Esophagus muscularis mucosa (tissue), 4 donors: ENCODE measurements around the gene SLC25A29. TPM values are rescaled to one million over a fixed set of nuclear protein-coding genes. Genes with fewer than 3 reads are reported as not detected.

ENCODE experiments used
- DNase-seq: peaks from one replicate; pipeline ENCODE4 v3.0.0-alpha.2; 2017; ENCODE audit errors: extremely low spot score
- H3K27ac ChIP-seq, 4 donors: fragments of 200-600 bp; sonication (generic); replicated peaks in 1 of 4; 1 replicate in 3 of 4; 2 replicates in 1 of 4; pipeline ENCODE4 v1.5.1; 2016 to 2019; ENCODE audit warnings: mild to moderate bottlenecking in 1 of 4
- H3K27me3 ChIP-seq, 4 donors: fragments of 200-600 bp; sonication (generic); one replicate each; pipeline versions ENCODE4 v1.5.1 to v1.6.0; 2016 to 2019
- H3K36me3 ChIP-seq, 4 donors: fragments of 200-600 bp; sonication (generic); one replicate each; pipeline ENCODE4 v1.5.1; 2016 to 2019
- H3K4me1 ChIP-seq, 4 donors: fragments of 200-600 bp; sonication (generic); one replicate each; pipeline ENCODE4 v1.5.1; 2016 to 2019
- H3K4me3 ChIP-seq, 4 donors: fragments of 200-600 bp; sonication (generic); 1 replicate in 2 of 4; 2 replicates in 2 of 4; pipeline ENCODE4 v1.5.1; 2016 to 2019; ENCODE audit warnings: mild to moderate bottlenecking in 4 of 4, moderate library complexity in 1 of 4
- H3K9me3 ChIP-seq, 4 donors: fragments of 200-600 bp; sonication (generic); 1 replicate in 3 of 4; 2 replicates in 1 of 4; pipeline ENCODE4 v1.5.1; 2016 to 2019
- EP300 ChIP-seq: sonication (generic); formaldehyde crosslinking; IDR thresholded peaks from one replicate; pipeline ENCODE4 v1.6.1; 2017; ENCODE audit warnings: antibody characterized with exemption
- POLR2A ChIP-seq: fragments of 450-650 bp; IDR thresholded peaks from one replicate; pipeline ENCODE4 v1.6.1; 2017; ENCODE audit warnings: antibody characterized with exemption, moderate library complexity, mild to moderate bottlenecking, low read depth
- POLR2AphosphoS5 ChIP-seq, 2 donors: sonication (generic); formaldehyde crosslinking; IDR thresholded peaks; one replicate each; pipeline ENCODE4 v1.6.1; 2017; ENCODE audit warnings: antibody characterized with exemption in 2 of 2
- WGBS: methylation state at CpG from one replicate; pipeline ENCODE4 v1.1.5; 2018; 5-methylcytosine and 5-hydroxymethylcytosine counted together
- intact Hi-C: fragments of 100-400 bp; cut with DNase I; formaldehyde crosslinking; loops from one replicate; pipeline ENCODE4 v1.15.1; 2023
- small RNA-seq, 3 donors: library from RNA; depleted of rRNA; stranded (forward); fragments of <200 nt; gene quantifications; one replicate each; pipeline ENCODE3, GENCODE V24; 2016
- total RNA-seq, 4 donors: library from RNA; depleted of rRNA; stranded (reverse); fragments of >200 nt; gene quantifications; one replicate each; pipeline versions ENCODE4 v1.1.0 to v1.2.1, GENCODE V29; 2016
- TF ChIP-seq, protein P1 (sequence below), 3 experiments: fragments of 200-600 bp in 2 of 3; fragments of 450-650 bp in 1 of 3; sonication (generic) in 2 of 3; IDR thresholded peaks; one replicate each; pipeline ENCODE4 v1.5.1; 2017 to 2019; ENCODE audit warnings: antibody characterized with exemption in 3 of 3, mild to moderate bottlenecking in 2 of 3, moderate library complexity in 1 of 3

The SLC25A29 gene
- total RNA-seq, 4 donors from 2014 or later: 37.4 to 63.0 (median 49.2) TPM

DNA sequence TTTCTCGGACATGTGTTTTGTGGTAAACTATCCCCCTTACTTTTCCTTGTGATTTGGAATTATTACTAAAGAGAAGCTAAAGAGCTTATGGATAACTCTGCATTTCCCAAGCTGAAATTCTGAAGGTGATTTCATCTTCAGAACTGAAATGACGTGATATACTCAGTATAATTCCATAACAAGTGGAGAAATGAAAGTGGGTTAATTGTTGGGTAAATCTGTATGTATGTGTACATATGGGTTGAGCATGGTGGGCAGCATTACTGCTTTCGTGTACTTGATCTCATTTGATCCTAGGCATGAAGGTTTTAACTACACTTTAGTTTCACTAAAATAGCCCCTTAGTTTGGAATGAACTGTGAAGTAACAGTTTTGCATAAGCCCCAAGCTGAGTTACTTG, 63.2 kb downstream of the SLC25A29 start:
- H3K4me1 ChIP-seq: peaks cover 61 to 72% (median 70%) of the 10 kb centered on the region in 4 donors
- intact Hi-C loops: loop anchor here (5.0 kb wide), 1 partner anchor 44 kb away; no protein-coding TSS in a partner anchor
- TF ChIP-seq POLR2AphosphoS5 (IDR thresholded peaks at IDR 0.05): no peak
- no peaks in the 10 kb centered on the region for H3K36me3 ChIP-seq
- 73% methylated on average over 3 of the region's 3 CpGs for WGBS
- DNase-seq: no peak
- no peaks in the 10 kb centered on the region for H3K27me3 ChIP-seq
- no peak overlapping the region for H3K4me3 ChIP-seq
- H3K27ac ChIP-seq: peak overlapping the region; percentile 99 to 100 (median 100)
- no peaks in the 10 kb centered on the region for H3K9me3 ChIP-seq

DNA sequence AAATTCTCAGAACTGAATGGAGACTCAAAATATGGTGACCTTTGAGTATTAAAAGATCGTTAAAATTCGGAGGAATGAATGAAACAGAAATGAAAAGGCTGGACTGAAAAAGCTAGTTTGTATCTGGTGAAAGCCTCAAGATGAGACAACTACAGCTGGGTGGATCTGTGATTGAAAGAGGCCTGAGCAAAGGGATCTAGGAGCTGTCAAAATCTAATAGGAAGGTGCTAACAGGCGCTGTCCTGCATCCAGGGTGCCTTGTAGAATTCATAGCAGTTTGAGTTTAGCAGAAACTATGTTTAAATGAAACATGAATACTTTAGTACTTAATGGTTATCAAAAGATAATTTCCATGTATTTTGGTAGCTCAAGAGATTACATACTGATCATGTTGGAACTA, 65.0 kb downstream of the SLC25A29 start:
- Histone ChIP-seq H3K36me3 (no peaks in the 10 kb centered on the region), H3K27me3 (no peaks in the 10 kb centered on the region), H3K4me1 (peaks cover 56 to 69% (median 68%) of the 10 kb centered on the region in 4 donors), H3K27ac (peak overlapping the region; percentile 99 to 100 (median 100)), H3K4me3 (peak overlapping the region; percentile 77 to 100 (median 92)), H3K9me3 (no peaks in the 10 kb centered on the region)
- TF ChIP-seq, protein P1, sequence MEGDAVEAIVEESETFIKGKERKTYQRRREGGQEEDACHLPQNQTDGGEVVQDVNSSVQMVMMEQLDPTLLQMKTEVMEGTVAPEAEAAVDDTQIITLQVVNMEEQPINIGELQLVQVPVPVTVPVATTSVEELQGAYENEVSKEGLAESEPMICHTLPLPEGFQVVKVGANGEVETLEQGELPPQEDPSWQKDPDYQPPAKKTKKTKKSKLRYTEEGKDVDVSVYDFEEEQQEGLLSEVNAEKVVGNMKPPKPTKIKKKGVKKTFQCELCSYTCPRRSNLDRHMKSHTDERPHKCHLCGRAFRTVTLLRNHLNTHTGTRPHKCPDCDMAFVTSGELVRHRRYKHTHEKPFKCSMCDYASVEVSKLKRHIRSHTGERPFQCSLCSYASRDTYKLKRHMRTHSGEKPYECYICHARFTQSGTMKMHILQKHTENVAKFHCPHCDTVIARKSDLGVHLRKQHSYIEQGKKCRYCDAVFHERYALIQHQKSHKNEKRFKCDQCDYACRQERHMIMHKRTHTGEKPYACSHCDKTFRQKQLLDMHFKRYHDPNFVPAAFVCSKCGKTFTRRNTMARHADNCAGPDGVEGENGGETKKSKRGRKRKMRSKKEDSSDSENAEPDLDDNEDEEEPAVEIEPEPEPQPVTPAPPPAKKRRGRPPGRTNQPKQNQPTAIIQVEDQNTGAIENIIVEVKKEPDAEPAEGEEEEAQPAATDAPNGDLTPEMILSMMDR (IDR thresholded peaks at IDR 0.05): no peak
- TF ChIP-seq EP300 (no peak), POLR2AphosphoS5 (IDR thresholded peaks at IDR 0.05) (no peak), POLR2A (no peak)
- intact Hi-C loops: loop anchor here (5.0 kb wide), 1 partner anchor 46 kb away; no protein-coding TSS in a partner anchor
- 31% methylated on average over 3 of the region's 3 CpGs for WGBS
- no peak for DNase-seq

Small RNA genes within 50 kb of the gene (small RNA-seq; reads per million reads assigned to genes)
- gene MIR345 (6.1 to 11.2 (median 9.3) reads per million in 3 donors), gene RN7SL523P (0 reads per million in 3 donors)

Other genes starting within 250 kb of the SLC25A29 start
- 10 to 100 TPM; 27.0 to 43.9 (median 37.3) TPM for gene EVL, start 241.0 kb downstream of the SLC25A29 start, total RNA-seq
- under 1 TPM in 3 of 4 donors, not detected in 1; 0.06 to 0.33 (median 0.11) TPM for gene DEGS2, start 146.8 kb downstream of the SLC25A29 start, total RNA-seq
- gene YY1, start 67.3 kb downstream of the SLC25A29 start, total RNA-seq: 10 to 100 TPM; 54.8 to 83.4 (median 62.7) TPM
- not detected for gene SLC25A47, start 16.9 kb upstream of the SLC25A29 start, total RNA-seq
- gene WDR25, start 70.0 kb upstream of the SLC25A29 start, total RNA-seq: 10 to 100 TPM in 2 of 4 donors, 1 to 10 TPM in 2; 7.1 to 10.8 (median 9.4) TPM